Fibroblast of pulmonary artery (primary cell): ENCODE data around the gene PSAPL1.

Experiments
- DNase-seq: peaks from one replicate; pipeline ENCODE4 v3.0.0-alpha.2; 2010; ENCODE audit warnings: low read depth
- H3K4me3 ChIP-seq: replicated peaks from 2 replicates; pipeline ENCODE4 v1.5.1; 2011; ENCODE audit warnings: low read depth, mild to moderate bottlenecking, control low read depth, low read length, moderate library complexity
- CTCF ChIP-seq: IDR thresholded peaks from 2 replicates; pipeline ENCODE4 v1.5.1; 2011; ENCODE audit warnings: mild to moderate bottlenecking, control low read depth, low read length, inconsistent platforms; ENCODE audit errors: missing control alignments

PSAPL1 gene

GRCh38 chr4:7466904-7467303 lies 32.2 kb upstream of the PSAPL1 start:
- DNase-seq = no peak
- TF ChIP-seq CTCF = no peak
- H3K4me3 ChIP-seq = no peak overlapping the region

- no peak overlapping the region for H3K4me3 ChIP-seq
- no peak for DNase-seq
- TF ChIP-seq CTCF = no peak
Measured at GRCh38 chr4:7466215-7466614, 31.5 kb upstream of the PSAPL1 start.

GRCh38 chr4:7465017-7465416 lies 30.3 kb upstream of the PSAPL1 start:
- H3K4me3 ChIP-seq = no peak overlapping the region
- TF ChIP-seq CTCF = no peak
- no peak for DNase-seq

DNA sequence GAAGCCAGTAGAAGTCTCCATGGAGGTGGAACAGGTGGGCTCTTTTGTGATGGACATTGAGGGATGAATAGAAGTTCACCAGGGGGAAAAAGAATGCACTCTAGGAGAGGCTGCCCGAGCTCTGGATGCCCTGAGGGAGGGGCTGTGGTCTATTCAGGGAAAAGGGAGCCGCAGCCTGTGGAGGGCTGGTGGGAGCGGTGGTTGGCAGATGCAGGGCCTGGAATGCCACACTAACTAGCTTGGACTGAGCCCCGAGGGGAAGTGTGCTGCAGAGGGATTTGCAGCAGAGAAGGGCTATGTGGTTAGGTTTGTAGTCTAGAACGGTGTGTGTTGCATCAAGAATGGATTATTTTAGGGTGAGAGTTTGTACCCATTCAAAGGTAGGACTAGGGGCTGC lies 29.5 kb upstream of the PSAPL1 start:
- no peak overlapping the region for H3K4me3 ChIP-seq
- no peak for DNase-seq
- no peak for TF ChIP-seq CTCF

- TF ChIP-seq CTCF = no peak
Measured at GRCh38 chr4:7463566-7464258, 29.0 kb upstream of the PSAPL1 start.

DNA sequence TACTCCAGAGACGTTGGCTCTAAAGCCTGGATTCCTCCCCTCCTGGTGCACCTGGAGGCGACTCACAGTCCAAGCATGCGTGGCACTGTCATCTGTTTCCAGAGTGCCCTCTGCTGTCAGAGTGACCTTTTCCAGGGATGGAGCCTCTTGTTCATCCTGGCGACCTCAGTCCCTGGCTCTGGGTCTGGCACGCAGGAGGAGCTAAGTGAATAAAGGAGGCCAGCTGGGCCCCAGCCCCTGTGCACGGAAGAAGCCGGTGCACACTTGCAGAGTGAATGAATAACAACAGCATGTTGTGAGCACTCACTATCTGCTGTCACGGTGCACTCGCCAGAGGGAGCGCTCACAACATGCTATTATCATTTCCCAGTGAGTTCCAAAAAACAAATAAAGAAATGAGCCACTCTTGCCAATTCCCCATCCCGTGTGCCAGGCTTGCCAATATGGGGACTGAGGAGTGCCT lies 27.8 kb upstream of the PSAPL1 start:
- no peak overlapping the region for H3K4me3 ChIP-seq
- no peak for TF ChIP-seq CTCF
- peak; percentile 1 for DNase-seq

More at GRCh38 chr4:7463566-7464258, 29.0 kb upstream of the PSAPL1 start:
- no peak for DNase-seq
- H3K4me3 ChIP-seq = no peak overlapping the region

- no peak for DNase-seq
- no peak overlapping the region for H3K4me3 ChIP-seq
- no peak for TF ChIP-seq CTCF
Measured at GRCh38 chr4:7461230-7461629, 26.5 kb upstream of the PSAPL1 start.
